ENCODE results near the gene APOBEC4.
"Not testable (repeated sequence)": the region's sequence is repeated elsewhere in the genome, so short reads cannot be mapped to it uniquely, and the experiment has no call there.

APOBEC4 gene

GRCh38 chr1:183619781-183620180 is 33.3 kb downstream of the APOBEC4 start:
- no peaks in the 10 kb centered on the region for H3K9me3 ChIP-seq (ENCODE audit: low read length)
- H3K4me1 ChIP-seq (ENCODE audit: insufficient read depth, low read length): no peaks in the 10 kb centered on the region
- H3K27me3 ChIP-seq (ENCODE audit: insufficient read depth, low read length): no peaks in the 10 kb centered on the region
- no peaks in the 10 kb centered on the region for H3K36me3 ChIP-seq (ENCODE audit: insufficient read depth, low read length)
- H2AFZ ChIP-seq (ENCODE audit: low read depth, low read length): no peak overlapping the region
- H3K4me3 ChIP-seq (ENCODE audit: low read length): no peak overlapping the region

GRCh38 chr1:183618202-183618601 is 34.9 kb downstream of the APOBEC4 start:
- H3K9me3 ChIP-seq (ENCODE audit: low read length); H3K27me3 ChIP-seq (ENCODE audit: insufficient read depth, low read length); H3K4me3 ChIP-seq (ENCODE audit: low read length); H3K4me1 ChIP-seq (ENCODE audit: insufficient read depth, low read length); H2AFZ ChIP-seq (ENCODE audit: low read depth, low read length); H3K36me3 ChIP-seq (ENCODE audit: insufficient read depth, low read length): not testable (repeated sequence)

- H3K4me1 ChIP-seq (ENCODE audit: insufficient read depth, low read length); H3K9me3 ChIP-seq (ENCODE audit: low read length); H3K36me3 ChIP-seq (ENCODE audit: insufficient read depth, low read length); H3K4me3 ChIP-seq (ENCODE audit: low read length); H3K27me3 ChIP-seq (ENCODE audit: insufficient read depth, low read length); H2AFZ ChIP-seq (ENCODE audit: low read depth, low read length): not testable (repeated sequence)
Measured at GRCh38 chr1:183612975-183613374, 40.1 kb downstream of the APOBEC4 start.

- no peaks in the 10 kb centered on the region for H3K9me3 ChIP-seq (ENCODE audit: low read length)
- H2AFZ ChIP-seq (ENCODE audit: low read depth, low read length): no peak overlapping the region
- H3K4me3 ChIP-seq (ENCODE audit: low read length): no peak overlapping the region
- H3K36me3 ChIP-seq (ENCODE audit: insufficient read depth, low read length): no peaks in the 10 kb centered on the region
- H3K4me1 ChIP-seq (ENCODE audit: insufficient read depth, low read length): no peaks in the 10 kb centered on the region
- H3K27me3 ChIP-seq (ENCODE audit: insufficient read depth, low read length): no peaks in the 10 kb centered on the region
Measured at GRCh38 chr1:183612407-183612806, 40.7 kb downstream of the APOBEC4 start.

GRCh38 chr1:183611021-183611420 is 42.1 kb downstream of the APOBEC4 start:
- Histone ChIP-seq H3K36me3 (ENCODE audit: insufficient read depth, low read length) (no peaks in the 10 kb centered on the region), H2AFZ (ENCODE audit: low read depth, low read length) (no peak overlapping the region), H3K9me3 (ENCODE audit: low read length) (no peaks in the 10 kb centered on the region), H3K4me3 (ENCODE audit: low read length) (no peak overlapping the region), H3K27me3 (ENCODE audit: insufficient read depth, low read length) (no peaks in the 10 kb centered on the region), H3K4me1 (ENCODE audit: insufficient read depth, low read length) (no peaks in the 10 kb centered on the region)

- no peaks in the 10 kb centered on the region for H3K9me3 ChIP-seq (ENCODE audit: low read length)
- no peaks in the 10 kb centered on the region for H3K36me3 ChIP-seq (ENCODE audit: insufficient read depth, low read length)
- no peaks in the 10 kb centered on the region for H3K4me1 ChIP-seq (ENCODE audit: insufficient read depth, low read length)
- H2AFZ ChIP-seq (ENCODE audit: low read depth, low read length): no peak overlapping the region
- H3K4me3 ChIP-seq (ENCODE audit: low read length): no peak overlapping the region
- no peaks in the 10 kb centered on the region for H3K27me3 ChIP-seq (ENCODE audit: insufficient read depth, low read length)
Measured at GRCh38 chr1:183609759-183610452, 43.2 kb downstream of the APOBEC4 start.

- H2AFZ ChIP-seq (ENCODE audit: low read depth, low read length): no peak overlapping the region
- no peaks in the 10 kb centered on the region for H3K36me3 ChIP-seq (ENCODE audit: insufficient read depth, low read length)
- no peaks in the 10 kb centered on the region for H3K9me3 ChIP-seq (ENCODE audit: low read length)
- H3K27me3 ChIP-seq (ENCODE audit: insufficient read depth, low read length): no peaks in the 10 kb centered on the region
- no peaks in the 10 kb centered on the region for H3K4me1 ChIP-seq (ENCODE audit: insufficient read depth, low read length)
- H3K4me3 ChIP-seq (ENCODE audit: low read length): no peak overlapping the region
Measured at GRCh38 chr1:183609313-183609712, 43.8 kb downstream of the APOBEC4 start.

GRCh38 chr1:183607322-183607980 is 45.7 kb downstream of the APOBEC4 start:
- no peak overlapping the region for H3K4me3 ChIP-seq (ENCODE audit: low read length)
- no peaks in the 10 kb centered on the region for H3K4me1 ChIP-seq (ENCODE audit: insufficient read depth, low read length)
- no peak overlapping the region for H2AFZ ChIP-seq (ENCODE audit: low read depth, low read length)
- H3K36me3 ChIP-seq (ENCODE audit: insufficient read depth, low read length): no peaks in the 10 kb centered on the region
- H3K9me3 ChIP-seq (ENCODE audit: low read length): no peaks in the 10 kb centered on the region
- H3K27me3 ChIP-seq (ENCODE audit: insufficient read depth, low read length): peaks cover 2% of the 10 kb centered on the region

- Histone ChIP-seq H3K4me3 (ENCODE audit: low read length) (no peak overlapping the region), H2AFZ (ENCODE audit: low read depth, low read length) (no peak overlapping the region), H3K27me3 (ENCODE audit: insufficient read depth, low read length) (peaks cover 3% of the 10 kb centered on the region), H3K9me3 (ENCODE audit: low read length) (no peaks in the 10 kb centered on the region), H3K4me1 (ENCODE audit: insufficient read depth, low read length) (no peaks in the 10 kb centered on the region), H3K36me3 (ENCODE audit: insufficient read depth, low read length) (no peaks in the 10 kb centered on the region)
Measured at GRCh38 chr1:183605904-183606303, 47.2 kb downstream of the APOBEC4 start.

- H3K4me1 ChIP-seq (ENCODE audit: insufficient read depth, low read length): no peaks in the 10 kb centered on the region
- H2AFZ ChIP-seq (ENCODE audit: low read depth, low read length): no peak overlapping the region
- no peak overlapping the region for H3K4me3 ChIP-seq (ENCODE audit: low read length)
- no peaks in the 10 kb centered on the region for H3K9me3 ChIP-seq (ENCODE audit: low read length)
- H3K36me3 ChIP-seq (ENCODE audit: insufficient read depth, low read length): no peaks in the 10 kb centered on the region
- H3K27me3 ChIP-seq (ENCODE audit: insufficient read depth, low read length): peaks cover 3% of the 10 kb centered on the region
Measured at GRCh38 chr1:183604815-183605214, 48.3 kb downstream of the APOBEC4 start.

- no peaks in the 10 kb centered on the region for H3K4me1 ChIP-seq (ENCODE audit: insufficient read depth, low read length)
- no peak overlapping the region for H2AFZ ChIP-seq (ENCODE audit: low read depth, low read length)
- H3K9me3 ChIP-seq (ENCODE audit: low read length): no peaks in the 10 kb centered on the region
- no peak overlapping the region for H3K4me3 ChIP-seq (ENCODE audit: low read length)
- peaks cover 3% of the 10 kb centered on the region for H3K27me3 ChIP-seq (ENCODE audit: insufficient read depth, low read length)
- H3K36me3 ChIP-seq (ENCODE audit: insufficient read depth, low read length): no peaks in the 10 kb centered on the region
Measured at GRCh38 chr1:183604038-183604808, 48.9 kb downstream of the APOBEC4 start.

GRCh38 chr1:183602510-183602909 is 50.6 kb downstream of the APOBEC4 start:
- no peaks in the 10 kb centered on the region for H3K36me3 ChIP-seq (ENCODE audit: insufficient read depth, low read length)
- H3K4me3 ChIP-seq (ENCODE audit: low read length): no peak overlapping the region
- H3K4me1 ChIP-seq (ENCODE audit: insufficient read depth, low read length): no peaks in the 10 kb centered on the region
- H2AFZ ChIP-seq (ENCODE audit: low read depth, low read length): no peak overlapping the region
- peaks cover 3% of the 10 kb centered on the region for H3K27me3 ChIP-seq (ENCODE audit: insufficient read depth, low read length)
- no peaks in the 10 kb centered on the region for H3K9me3 ChIP-seq (ENCODE audit: low read length)

- H3K4me1 ChIP-seq (ENCODE audit: insufficient read depth, low read length): no peaks in the 10 kb centered on the region
- H3K27me3 ChIP-seq (ENCODE audit: insufficient read depth, low read length): peaks cover 3% of the 10 kb centered on the region
- no peaks in the 10 kb centered on the region for H3K9me3 ChIP-seq (ENCODE audit: low read length)
- H3K4me3 ChIP-seq (ENCODE audit: low read length): no peak overlapping the region
- H3K36me3 ChIP-seq (ENCODE audit: insufficient read depth, low read length): no peaks in the 10 kb centered on the region
- H2AFZ ChIP-seq (ENCODE audit: low read depth, low read length): no peak overlapping the region
Measured at GRCh38 chr1:183600634-183601033, 52.5 kb downstream of the APOBEC4 start.
